GM23338 (cell line): ENCODE results near the gene ATP10A.

Experiments
- CREB1 ChIP-seq: fragments of 250-450 bp; sonication (Bioruptor Pico); IDR thresholded peaks from 2 replicates; pipeline ENCODE4 v1.5.0; 2020; ENCODE audit warnings: low read depth, mild to moderate bottlenecking, moderate library complexity
- EZH2 ChIP-seq: fragments of 200-600 bp; sonication (generic); IDR thresholded peaks from one replicate; pipeline ENCODE4 v1.8.0; 2017; ENCODE audit warnings: antibody characterized with exemption, mild to moderate bottlenecking, low read depth; ENCODE audit not compliant: unreplicated experiment
- EZH2phosphoT487 ChIP-seq: fragments of 200-600 bp; sonication (generic); IDR thresholded peaks from one replicate; pipeline ENCODE4 v1.8.1; 2018; ENCODE audit warnings: antibody characterized with exemption; ENCODE audit not compliant: unreplicated experiment
- JUNB ChIP-seq: IDR thresholded peaks from one replicate; pipeline ENCODE4 v1.6.1; 2016; ENCODE audit warnings: antibody characterized with exemption; ENCODE audit not compliant: unreplicated experiment
- NANOG ChIP-seq: IDR thresholded peaks from 2 replicates; pipeline ENCODE4 v1.6.1; 2016; ENCODE audit warnings: antibody characterized with exemption, borderline replicate concordance
- POLR2AphosphoS5 ChIP-seq: IDR thresholded peaks from 2 replicates; pipeline ENCODE4 v1.6.1; 2016; ENCODE audit warnings: antibody characterized with exemption, low read depth
- STAT1 ChIP-seq: IDR thresholded peaks from one replicate; pipeline ENCODE4 v1.6.1; 2016; ENCODE audit warnings: antibody characterized with exemption; ENCODE audit not compliant: unreplicated experiment
- ZNF114 ChIP-seq: fragments of 250-450 bp; sonication (Bioruptor Pico); IDR thresholded peaks from 2 replicates; pipeline ENCODE4 v1.5.0; 2020; ENCODE audit warnings: mild to moderate bottlenecking, moderate library complexity
- ZNF331 ChIP-seq: fragments of 250-450 bp; sonication (Bioruptor Pico); IDR thresholded peaks from 2 replicates; pipeline ENCODE4 v1.5.0; 2020; ENCODE audit warnings: low read depth, mild to moderate bottlenecking, moderate library complexity
- TF ChIP-seq, protein P1 (sequence below), 2 experiments: fragments of 200-600 bp in 1 of 2; sonication (generic) in 1 of 2; conservative IDR thresholded peaks; 2 replicates each; pipeline versions ENCODE4 v1.5.1 to v1.6.1; 2016 to 2017; ENCODE audit warnings: antibody characterized with exemption in 2 of 2, low read depth in 2 of 2, mild to moderate bottlenecking in 2 of 2, moderate library complexity in 1 of 2
- TF ChIP-seq, protein P2 (sequence below): IDR thresholded peaks from 2 replicates; pipeline ENCODE4 v1.6.1; 2016; ENCODE audit warnings: antibody characterized with exemption
- TF ChIP-seq, protein P3 (sequence below): IDR thresholded peaks from one replicate; pipeline ENCODE4 v1.6.1; 2018; ENCODE audit warnings: antibody characterized with exemption; ENCODE audit not compliant: unreplicated experiment
- TF ChIP-seq, protein P4 (sequence below): fragments of 250-450 bp; sonication (Bioruptor Pico); IDR thresholded peaks from 2 replicates; pipeline ENCODE4 v1.5.0; 2020; ENCODE audit warnings: mild to moderate bottlenecking, moderate library complexity

DNA sequence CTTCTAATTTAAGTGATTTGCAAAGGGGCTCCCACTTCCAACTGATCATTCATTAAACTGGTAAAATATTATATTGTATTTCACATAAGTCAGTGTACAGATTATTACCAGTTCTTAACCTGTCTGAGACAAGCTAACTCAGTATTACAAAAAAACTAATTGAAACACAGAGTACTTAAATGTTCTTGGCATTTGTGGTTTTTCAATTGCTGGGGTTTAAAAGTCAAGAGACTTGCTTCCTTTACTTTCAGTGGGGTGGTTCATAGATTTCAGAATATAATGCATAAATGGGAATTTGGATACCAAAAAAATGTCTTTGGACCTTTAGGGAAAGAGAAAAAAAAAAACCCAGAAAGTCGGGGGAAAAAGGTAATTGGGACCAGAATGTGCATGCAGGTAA, 85.0 kb downstream of the ATP10A start:
- TF ChIP-seq, protein P1, sequence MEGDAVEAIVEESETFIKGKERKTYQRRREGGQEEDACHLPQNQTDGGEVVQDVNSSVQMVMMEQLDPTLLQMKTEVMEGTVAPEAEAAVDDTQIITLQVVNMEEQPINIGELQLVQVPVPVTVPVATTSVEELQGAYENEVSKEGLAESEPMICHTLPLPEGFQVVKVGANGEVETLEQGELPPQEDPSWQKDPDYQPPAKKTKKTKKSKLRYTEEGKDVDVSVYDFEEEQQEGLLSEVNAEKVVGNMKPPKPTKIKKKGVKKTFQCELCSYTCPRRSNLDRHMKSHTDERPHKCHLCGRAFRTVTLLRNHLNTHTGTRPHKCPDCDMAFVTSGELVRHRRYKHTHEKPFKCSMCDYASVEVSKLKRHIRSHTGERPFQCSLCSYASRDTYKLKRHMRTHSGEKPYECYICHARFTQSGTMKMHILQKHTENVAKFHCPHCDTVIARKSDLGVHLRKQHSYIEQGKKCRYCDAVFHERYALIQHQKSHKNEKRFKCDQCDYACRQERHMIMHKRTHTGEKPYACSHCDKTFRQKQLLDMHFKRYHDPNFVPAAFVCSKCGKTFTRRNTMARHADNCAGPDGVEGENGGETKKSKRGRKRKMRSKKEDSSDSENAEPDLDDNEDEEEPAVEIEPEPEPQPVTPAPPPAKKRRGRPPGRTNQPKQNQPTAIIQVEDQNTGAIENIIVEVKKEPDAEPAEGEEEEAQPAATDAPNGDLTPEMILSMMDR (conservative IDR thresholded peaks at IDR 0.05; ENCODE audit: low read depth in 2 of 2), result no peak
- TF ChIP-seq EZH2 (no peak), POLR2AphosphoS5 (no peak), CREB1 (no peak), ZNF331 (CRISPR knock-in tag) (no peak), EZH2phosphoT487 (no peak), ZNF114 (CRISPR knock-in tag) (no peak), STAT1 (no peak), JUNB (no peak), NANOG (no peak)
- TF ChIP-seq, protein P2, sequence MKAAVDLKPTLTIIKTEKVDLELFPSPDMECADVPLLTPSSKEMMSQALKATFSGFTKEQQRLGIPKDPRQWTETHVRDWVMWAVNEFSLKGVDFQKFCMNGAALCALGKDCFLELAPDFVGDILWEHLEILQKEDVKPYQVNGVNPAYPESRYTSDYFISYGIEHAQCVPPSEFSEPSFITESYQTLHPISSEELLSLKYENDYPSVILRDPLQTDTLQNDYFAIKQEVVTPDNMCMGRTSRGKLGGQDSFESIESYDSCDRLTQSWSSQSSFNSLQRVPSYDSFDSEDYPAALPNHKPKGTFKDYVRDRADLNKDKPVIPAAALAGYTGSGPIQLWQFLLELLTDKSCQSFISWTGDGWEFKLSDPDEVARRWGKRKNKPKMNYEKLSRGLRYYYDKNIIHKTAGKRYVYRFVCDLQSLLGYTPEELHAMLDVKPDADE, result no peak
- TF ChIP-seq, protein P3, sequence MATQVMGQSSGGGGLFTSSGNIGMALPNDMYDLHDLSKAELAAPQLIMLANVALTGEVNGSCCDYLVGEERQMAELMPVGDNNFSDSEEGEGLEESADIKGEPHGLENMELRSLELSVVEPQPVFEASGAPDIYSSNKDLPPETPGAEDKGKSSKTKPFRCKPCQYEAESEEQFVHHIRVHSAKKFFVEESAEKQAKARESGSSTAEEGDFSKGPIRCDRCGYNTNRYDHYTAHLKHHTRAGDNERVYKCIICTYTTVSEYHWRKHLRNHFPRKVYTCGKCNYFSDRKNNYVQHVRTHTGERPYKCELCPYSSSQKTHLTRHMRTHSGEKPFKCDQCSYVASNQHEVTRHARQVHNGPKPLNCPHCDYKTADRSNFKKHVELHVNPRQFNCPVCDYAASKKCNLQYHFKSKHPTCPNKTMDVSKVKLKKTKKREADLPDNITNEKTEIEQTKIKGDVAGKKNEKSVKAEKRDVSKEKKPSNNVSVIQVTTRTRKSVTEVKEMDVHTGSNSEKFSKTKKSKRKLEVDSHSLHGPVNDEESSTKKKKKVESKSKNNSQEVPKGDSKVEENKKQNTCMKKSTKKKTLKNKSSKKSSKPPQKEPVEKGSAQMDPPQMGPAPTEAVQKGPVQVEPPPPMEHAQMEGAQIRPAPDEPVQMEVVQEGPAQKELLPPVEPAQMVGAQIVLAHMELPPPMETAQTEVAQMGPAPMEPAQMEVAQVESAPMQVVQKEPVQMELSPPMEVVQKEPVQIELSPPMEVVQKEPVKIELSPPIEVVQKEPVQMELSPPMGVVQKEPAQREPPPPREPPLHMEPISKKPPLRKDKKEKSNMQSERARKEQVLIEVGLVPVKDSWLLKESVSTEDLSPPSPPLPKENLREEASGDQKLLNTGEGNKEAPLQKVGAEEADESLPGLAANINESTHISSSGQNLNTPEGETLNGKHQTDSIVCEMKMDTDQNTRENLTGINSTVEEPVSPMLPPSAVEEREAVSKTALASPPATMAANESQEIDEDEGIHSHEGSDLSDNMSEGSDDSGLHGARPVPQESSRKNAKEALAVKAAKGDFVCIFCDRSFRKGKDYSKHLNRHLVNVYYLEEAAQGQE, result no peak
- TF ChIP-seq, protein P4, sequence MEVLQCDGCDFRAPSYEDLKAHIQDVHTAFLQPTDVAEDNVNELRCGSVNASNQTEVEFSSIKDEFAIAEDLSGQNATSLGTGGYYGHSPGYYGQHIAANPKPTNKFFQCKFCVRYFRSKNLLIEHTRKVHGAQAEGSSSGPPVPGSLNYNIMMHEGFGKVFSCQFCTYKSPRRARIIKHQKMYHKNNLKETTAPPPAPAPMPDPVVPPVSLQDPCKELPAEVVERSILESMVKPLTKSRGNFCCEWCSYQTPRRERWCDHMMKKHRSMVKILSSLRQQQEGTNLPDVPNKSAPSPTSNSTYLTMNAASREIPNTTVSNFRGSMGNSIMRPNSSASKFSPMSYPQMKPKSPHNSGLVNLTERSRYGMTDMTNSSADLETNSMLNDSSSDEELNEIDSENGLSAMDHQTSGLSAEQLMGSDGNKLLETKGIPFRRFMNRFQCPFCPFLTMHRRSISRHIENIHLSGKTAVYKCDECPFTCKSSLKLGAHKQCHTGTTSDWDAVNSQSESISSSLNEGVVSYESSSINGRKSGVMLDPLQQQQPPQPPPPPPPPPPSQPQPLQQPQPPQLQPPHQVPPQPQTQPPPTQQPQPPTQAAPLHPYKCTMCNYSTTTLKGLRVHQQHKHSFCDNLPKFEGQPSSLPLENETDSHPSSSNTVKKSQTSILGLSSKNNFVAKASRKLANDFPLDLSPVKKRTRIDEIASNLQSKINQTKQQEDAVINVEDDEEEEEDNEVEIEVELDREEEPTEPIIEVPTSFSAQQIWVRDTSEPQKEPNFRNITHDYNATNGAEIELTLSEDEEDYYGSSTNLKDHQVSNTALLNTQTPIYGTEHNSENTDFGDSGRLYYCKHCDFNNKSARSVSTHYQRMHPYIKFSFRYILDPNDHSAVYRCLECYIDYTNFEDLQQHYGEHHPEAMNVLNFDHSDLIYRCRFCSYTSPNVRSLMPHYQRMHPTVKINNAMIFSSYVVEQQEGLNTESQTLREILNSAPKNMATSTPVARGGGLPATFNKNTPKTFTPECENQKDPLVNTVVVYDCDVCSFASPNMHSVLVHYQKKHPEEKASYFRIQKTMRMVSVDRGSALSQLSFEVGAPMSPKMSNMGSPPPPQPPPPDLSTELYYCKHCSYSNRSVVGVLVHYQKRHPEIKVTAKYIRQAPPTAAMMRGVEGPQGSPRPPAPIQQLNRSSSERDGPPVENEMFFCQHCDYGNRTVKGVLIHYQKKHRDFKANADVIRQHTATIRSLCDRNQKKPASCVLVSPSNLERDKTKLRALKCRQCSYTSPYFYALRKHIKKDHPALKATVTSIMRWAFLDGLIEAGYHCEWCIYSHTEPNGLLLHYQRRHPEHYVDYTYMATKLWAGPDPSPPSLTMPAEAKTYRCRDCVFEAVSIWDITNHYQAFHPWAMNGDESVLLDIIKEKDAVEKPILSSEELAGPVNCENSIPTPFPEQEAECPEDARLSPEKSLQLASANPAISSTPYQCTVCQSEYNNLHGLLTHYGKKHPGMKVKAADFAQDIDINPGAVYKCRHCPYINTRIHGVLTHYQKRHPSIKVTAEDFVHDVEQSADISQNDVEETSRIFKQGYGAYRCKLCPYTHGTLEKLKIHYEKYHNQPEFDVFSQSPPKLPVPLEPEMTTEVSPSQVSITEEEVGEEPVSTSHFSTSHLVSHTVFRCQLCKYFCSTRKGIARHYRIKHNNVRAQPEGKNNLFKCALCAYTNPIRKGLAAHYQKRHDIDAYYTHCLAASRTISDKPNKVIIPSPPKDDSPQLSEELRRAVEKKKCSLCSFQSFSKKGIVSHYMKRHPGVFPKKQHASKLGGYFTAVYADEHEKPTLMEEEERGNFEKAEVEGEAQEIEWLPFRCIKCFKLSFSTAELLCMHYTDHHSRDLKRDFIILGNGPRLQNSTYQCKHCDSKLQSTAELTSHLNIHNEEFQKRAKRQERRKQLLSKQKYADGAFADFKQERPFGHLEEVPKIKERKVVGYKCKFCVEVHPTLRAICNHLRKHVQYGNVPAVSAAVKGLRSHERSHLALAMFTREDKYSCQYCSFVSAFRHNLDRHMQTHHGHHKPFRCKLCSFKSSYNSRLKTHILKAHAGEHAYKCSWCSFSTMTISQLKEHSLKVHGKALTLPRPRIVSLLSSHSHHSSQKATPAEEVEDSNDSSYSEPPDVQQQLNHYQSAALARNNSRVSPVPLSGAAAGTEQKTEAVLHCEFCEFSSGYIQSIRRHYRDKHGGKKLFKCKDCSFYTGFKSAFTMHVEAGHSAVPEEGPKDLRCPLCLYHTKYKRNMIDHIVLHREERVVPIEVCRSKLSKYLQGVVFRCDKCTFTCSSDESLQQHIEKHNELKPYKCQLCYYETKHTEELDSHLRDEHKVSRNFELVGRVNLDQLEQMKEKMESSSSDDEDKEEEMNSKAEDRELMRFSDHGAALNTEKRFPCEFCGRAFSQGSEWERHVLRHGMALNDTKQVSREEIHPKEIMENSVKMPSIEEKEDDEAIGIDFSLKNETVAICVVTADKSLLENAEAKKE (CRISPR knock-in tag), result no peak
